Measurements from ENCODE around the gene ECPAS. TPM values are rescaled to one million over a fixed set of nuclear protein-coding genes. Genes with fewer than 3 reads are reported as not detected.
"Not testable (repeated sequence)": the region's sequence is repeated elsewhere in the genome, so short reads cannot be mapped to it uniquely, and the experiment has no call there.

Gene ECPAS
- total RNA-seq, 1 experiment from 2014 or later, result 116 TPM

DNA sequence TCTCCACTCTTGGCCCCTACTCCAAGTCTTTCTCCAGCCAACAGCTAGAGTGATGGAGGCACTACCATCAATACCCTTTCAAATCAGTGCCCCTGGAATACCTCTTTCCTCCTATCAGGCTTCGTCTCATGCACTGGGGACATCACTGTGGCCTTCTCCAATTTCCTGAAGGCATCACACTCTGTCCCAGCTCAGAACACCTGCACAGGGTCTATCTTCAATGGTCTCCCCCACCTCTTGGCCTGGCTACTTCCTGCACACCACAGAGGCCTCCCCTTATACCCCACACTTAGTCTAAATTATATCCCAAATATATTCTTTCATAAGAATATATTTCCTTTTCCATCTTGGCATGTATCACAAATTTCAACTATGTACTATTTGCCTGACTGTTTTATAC is 34.5 kb downstream of the ECPAS start:
- Histone ChIP-seq H3K4me1 (ENCODE audit: insufficient read depth, low read length, poor library complexity, severe bottlenecking) (peaks cover 10% of the 10 kb centered on the region), H3K27me3 (replicated peaks; ENCODE audit: insufficient read depth, low read depth, low read length, poor library complexity) (no peaks in the 10 kb centered on the region), H3K4me3 (ENCODE audit: low read depth, low read length, poor library complexity, severe bottlenecking) (no peak overlapping the region), H3K36me3 (ENCODE audit: insufficient read depth, low read length, poor library complexity, severe bottlenecking) (peaks cover 11% of the 10 kb centered on the region), H3K27ac (ENCODE audit: low read depth, low read length, poor library complexity, severe bottlenecking) (no peak overlapping the region), H3K9me3 (ENCODE audit: low read depth, low read length, poor library complexity, severe bottlenecking) (no peaks in the 10 kb centered on the region)
- ChIA-PET POLR2A (ENCODE audit: low non-redundant PET) (no interaction called here), CTCF (no interaction called here)
- no peak for DNase-seq (ENCODE audit: low spot score)
- TF ChIP-seq EZH2 (IDR thresholded peaks at IDR 0.05; ENCODE audit: borderline replicate concordance, low read depth, low read length, poor library complexity, severe bottlenecking), result no peak
- TF ChIP-seq, protein P1, sequence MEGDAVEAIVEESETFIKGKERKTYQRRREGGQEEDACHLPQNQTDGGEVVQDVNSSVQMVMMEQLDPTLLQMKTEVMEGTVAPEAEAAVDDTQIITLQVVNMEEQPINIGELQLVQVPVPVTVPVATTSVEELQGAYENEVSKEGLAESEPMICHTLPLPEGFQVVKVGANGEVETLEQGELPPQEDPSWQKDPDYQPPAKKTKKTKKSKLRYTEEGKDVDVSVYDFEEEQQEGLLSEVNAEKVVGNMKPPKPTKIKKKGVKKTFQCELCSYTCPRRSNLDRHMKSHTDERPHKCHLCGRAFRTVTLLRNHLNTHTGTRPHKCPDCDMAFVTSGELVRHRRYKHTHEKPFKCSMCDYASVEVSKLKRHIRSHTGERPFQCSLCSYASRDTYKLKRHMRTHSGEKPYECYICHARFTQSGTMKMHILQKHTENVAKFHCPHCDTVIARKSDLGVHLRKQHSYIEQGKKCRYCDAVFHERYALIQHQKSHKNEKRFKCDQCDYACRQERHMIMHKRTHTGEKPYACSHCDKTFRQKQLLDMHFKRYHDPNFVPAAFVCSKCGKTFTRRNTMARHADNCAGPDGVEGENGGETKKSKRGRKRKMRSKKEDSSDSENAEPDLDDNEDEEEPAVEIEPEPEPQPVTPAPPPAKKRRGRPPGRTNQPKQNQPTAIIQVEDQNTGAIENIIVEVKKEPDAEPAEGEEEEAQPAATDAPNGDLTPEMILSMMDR (conservative IDR thresholded peaks at IDR 0.05; ENCODE audit: low read depth, low read length), result no peak
- intact Hi-C loops (cut with micrococcal nuclease; ENCODE audit: unreplicated experiment), result no loop called here
- no TSS peak for BruUV-seq (replicated peaks)

DNA sequence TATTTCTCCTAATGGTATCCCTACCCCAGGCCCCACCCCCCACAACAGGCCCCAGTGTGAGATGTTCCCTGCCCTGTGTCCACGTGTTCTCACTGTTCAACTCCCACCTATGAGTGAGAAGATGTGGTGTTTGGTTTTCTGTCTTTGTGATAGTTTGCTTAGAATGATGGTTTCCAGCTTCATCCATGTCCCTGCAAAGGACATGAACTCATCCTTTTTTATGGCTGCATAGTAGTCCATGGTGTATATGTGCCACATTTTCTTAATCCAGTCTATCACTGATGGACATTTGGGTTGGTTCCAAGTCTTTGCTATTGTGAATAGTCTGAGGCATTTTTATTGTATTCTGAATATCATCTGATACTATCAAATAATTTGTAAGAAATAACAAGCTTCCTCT is 38.4 kb downstream of the ECPAS start:
- peaks cover 19% of the 10 kb centered on the region for H3K36me3 ChIP-seq (ENCODE audit: insufficient read depth, low read length, poor library complexity, severe bottlenecking)
- CTCF ChIA-PET; H3K27ac ChIP-seq (ENCODE audit: low read depth, low read length, poor library complexity, severe bottlenecking); BruUV-seq (replicated peaks); H3K4me1 ChIP-seq (ENCODE audit: insufficient read depth, low read length, poor library complexity, severe bottlenecking); intact Hi-C loops (cut with micrococcal nuclease; ENCODE audit: unreplicated experiment); H3K4me3 ChIP-seq (ENCODE audit: low read depth, low read length, poor library complexity, severe bottlenecking); POLR2A ChIA-PET (ENCODE audit: low non-redundant PET); DNase-seq (ENCODE audit: low spot score); H3K27me3 ChIP-seq (replicated peaks; ENCODE audit: insufficient read depth, low read depth, low read length, poor library complexity); H3K9me3 ChIP-seq (ENCODE audit: low read depth, low read length, poor library complexity, severe bottlenecking): not testable (repeated sequence)

DNA sequence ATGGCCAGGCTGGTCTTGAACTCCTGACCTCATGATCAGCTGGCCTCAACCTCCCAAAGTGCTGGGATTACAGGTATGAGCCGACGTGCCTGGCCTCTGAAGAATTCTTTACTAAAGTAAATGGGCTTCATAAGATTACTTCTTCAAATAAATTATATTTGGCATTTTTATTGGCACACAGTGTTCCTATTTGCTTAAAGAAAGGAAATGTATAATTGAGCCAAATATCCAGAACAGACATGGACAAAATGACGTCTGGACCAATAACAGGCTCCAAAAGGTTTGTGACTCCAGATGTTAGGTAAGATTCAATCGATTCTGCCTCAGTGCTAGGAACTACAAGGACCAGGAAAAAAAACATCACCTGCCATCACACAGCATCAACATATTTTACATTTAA is 40.7 kb downstream of the ECPAS start:
- intact Hi-C loops (cut with micrococcal nuclease; ENCODE audit: unreplicated experiment), result no loop called here
- peaks cover 34% of the 10 kb centered on the region for H3K36me3 ChIP-seq (ENCODE audit: insufficient read depth, low read length, poor library complexity, severe bottlenecking)
- no peaks in the 10 kb centered on the region for H3K27me3 ChIP-seq (replicated peaks; ENCODE audit: insufficient read depth, low read depth, low read length, poor library complexity)
- ChIA-PET CTCF (no interaction called here), POLR2A (ENCODE audit: low non-redundant PET) (no interaction called here)
- peaks cover 19% of the 10 kb centered on the region for H3K4me1 ChIP-seq (ENCODE audit: insufficient read depth, low read length, poor library complexity, severe bottlenecking)
- BruUV-seq (replicated peaks), result no TSS peak
- H3K9me3 ChIP-seq (ENCODE audit: low read depth, low read length, poor library complexity, severe bottlenecking), result no peaks in the 10 kb centered on the region
- no peak for TF ChIP-seq EZH2 (IDR thresholded peaks at IDR 0.05; ENCODE audit: borderline replicate concordance, low read depth, low read length, poor library complexity, severe bottlenecking)
- TF ChIP-seq, protein P1 (conservative IDR thresholded peaks at IDR 0.05; ENCODE audit: low read depth, low read length), result no peak
- no peak for DNase-seq (ENCODE audit: low spot score)
- no peak overlapping the region for H3K4me3 ChIP-seq (ENCODE audit: low read depth, low read length, poor library complexity, severe bottlenecking)
- H3K27ac ChIP-seq (ENCODE audit: low read depth, low read length, poor library complexity, severe bottlenecking), result no peak overlapping the region

DNA sequence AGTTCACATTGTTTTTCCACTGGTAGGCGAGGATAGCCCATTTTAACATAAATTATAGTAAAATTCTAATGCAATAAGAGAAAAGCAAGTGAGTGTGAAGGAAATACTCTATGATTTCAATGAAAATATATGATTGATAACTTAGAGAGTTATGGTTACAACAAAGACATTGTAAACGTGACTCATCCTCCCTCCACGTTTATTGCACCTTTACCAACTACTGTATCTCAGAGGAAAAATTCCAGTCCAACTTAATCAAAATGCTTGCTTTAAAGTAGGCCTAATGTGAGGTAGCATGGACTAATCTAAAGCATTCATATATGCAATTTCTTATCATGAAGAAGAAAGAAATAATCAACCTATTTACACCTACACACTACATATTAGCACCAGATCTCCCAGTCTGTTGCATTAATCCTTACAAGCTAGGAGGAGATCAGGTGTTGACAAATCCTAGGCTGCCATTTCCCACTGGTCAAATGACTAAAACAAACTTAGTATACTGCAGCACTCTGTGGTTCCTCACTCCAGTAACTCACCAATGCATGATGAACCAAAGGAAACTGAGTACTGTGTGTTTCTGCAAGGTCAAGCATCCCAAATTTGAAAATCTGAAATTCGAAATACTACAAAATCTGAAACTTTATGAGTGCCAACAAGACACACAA is 41.7 kb downstream of the ECPAS start:
- BruUV-seq (replicated peaks), result no TSS peak
- no peak overlapping the region for H3K27ac ChIP-seq (ENCODE audit: low read depth, low read length, poor library complexity, severe bottlenecking)
- H3K9me3 ChIP-seq (ENCODE audit: low read depth, low read length, poor library complexity, severe bottlenecking), result no peaks in the 10 kb centered on the region
- TF ChIP-seq EZH2 (IDR thresholded peaks at IDR 0.05; ENCODE audit: borderline replicate concordance, low read depth, low read length, poor library complexity, severe bottlenecking), result no peak
- TF ChIP-seq, protein P1 (conservative IDR thresholded peaks at IDR 0.05; ENCODE audit: low read depth, low read length), result no peak
- H3K4me3 ChIP-seq (ENCODE audit: low read depth, low read length, poor library complexity, severe bottlenecking), result no peak overlapping the region
- ChIA-PET POLR2A (ENCODE audit: low non-redundant PET) (no interaction called here), CTCF (no interaction called here)
- peaks cover 38% of the 10 kb centered on the region for H3K36me3 ChIP-seq (ENCODE audit: insufficient read depth, low read length, poor library complexity, severe bottlenecking)
- H3K27me3 ChIP-seq (replicated peaks; ENCODE audit: insufficient read depth, low read depth, low read length, poor library complexity), result no peaks in the 10 kb centered on the region
- H3K4me1 ChIP-seq (ENCODE audit: insufficient read depth, low read length, poor library complexity, severe bottlenecking), result peaks cover 19% of the 10 kb centered on the region
- no peak for DNase-seq (ENCODE audit: low spot score)
- intact Hi-C loops (cut with micrococcal nuclease; ENCODE audit: unreplicated experiment), result no loop called here

Data from A673 (cell line).